K562 (cell line): ENCODE measurements around the gene LYPD5. TPM values are rescaled to one million over a fixed set of nuclear protein-coding genes. Genes with fewer than 3 reads are reported as not detected.

Source experiments
- ATAC-seq: fragments of 200-7000 bp; cut with Tn5 transposase; 3 replicates; pipeline ENCODE4 v1.9.1; 2020; ENCODE audit warnings: moderate library complexity
- BruUV-seq: library from RNA; stranded (reverse); fragments of 400-500 nt; replicated peaks from 2 replicates; lab custom pipeline; 2021; lab: Mats Ljungman, UMichigan
- CTCF ChIA-PET: fragments of 300-600 bp; formaldehyde crosslinking; extraction: SDS; loops from one replicate; lab custom pipeline; 2021; ENCODE audit warnings: low intra/inter-chr PET ratio; lab: Yijun Ruan, JAX
- POLR2A ChIA-PET: fragments of 300-600, 350-650 bp; sonication (Branson Sonifier 250); formaldehyde crosslinking; extraction: SDS; loops from one replicate; lab custom pipeline; 2021; ENCODE audit warnings: antibody characterized with exemption, inconsistent platforms; lab: Yijun Ruan, JAX
- DNase-seq, 4 experiments: peaks; one replicate each; pipeline versions ENCODE4 v3.0.0 to v3.0.0-alpha.2; 2011 to 2018; ENCODE audit warnings: low spot score in 3 of 4, mixed read lengths in 3 of 4; ENCODE audit errors: extremely low read depth in 1 of 4
- FAIRE-seq: peaks from 2 replicates; lab custom pipeline; 2011; peaks lifted over from hg19 to GRCh38; lab: Jason Lieb, UNC
- H2AFZ ChIP-seq: 2 replicates; pipeline ENCODE4 v1.6.0; 2011; ENCODE audit warnings: low read depth, low read length, control low read depth, inconsistent platforms
- H3K27ac ChIP-seq: fragments of 200-600 bp; 3 replicates; pipeline ENCODE4 v1.8.0; 2011; ENCODE audit warnings: low read depth, mild to moderate bottlenecking, control low read depth, inconsistent platforms, low read length, moderate library complexity, mixed read lengths; ENCODE audit errors: extremely low read depth
- H3K27me3 ChIP-seq, 2 experiments: fragments of 300-600 bp in 1 of 2; 2 replicates in 1 of 2; 3 replicates in 1 of 2; pipeline versions ENCODE4 v1.6.0 to v1.8.0; 2011; ENCODE audit warnings: inconsistent platforms in 2 of 2, low read length in 2 of 2, mild to moderate bottlenecking in 1 of 2, mixed read lengths in 1 of 2, moderate library complexity in 1 of 2; ENCODE audit not compliant: control insufficient read depth in 2 of 2, insufficient read depth in 2 of 2
- H3K36me3 ChIP-seq: fragments of 300-600 bp; 3 replicates; pipeline ENCODE4 v1.8.0; 2011; ENCODE audit warnings: mild to moderate bottlenecking, low read length, inconsistent platforms; ENCODE audit not compliant: control insufficient read depth, insufficient read depth
- H3K4me1 ChIP-seq, 2 experiments: fragments of 200-600 bp in 1 of 2; replicated peaks in 1 of 2; 2 replicates in 1 of 2; 3 replicates in 1 of 2; pipeline versions ENCODE4 v1.5.1 to v1.8.0; 2011; ENCODE audit warnings: inconsistent platforms in 2 of 2, low read length in 2 of 2, mild to moderate bottlenecking in 1 of 2, mixed read lengths in 1 of 2, moderate library complexity in 1 of 2; ENCODE audit not compliant: control insufficient read depth in 2 of 2, insufficient read depth in 2 of 2
- H3K4me2 ChIP-seq: 2 replicates; pipeline ENCODE4 v1.6.1; 2011; ENCODE audit warnings: low read length, control low read depth, inconsistent platforms, mixed read lengths; ENCODE audit not compliant: insufficient read depth
- H3K4me3 ChIP-seq: fragments of 200-600 bp; sonication (generic), shearing (Covaris generic); 2 replicates; pipeline ENCODE4 v1.5.1; 2016; ENCODE audit warnings: control low read depth, inconsistent platforms
- H3K79me2 ChIP-seq: fragments of 200-600 bp; 3 replicates; pipeline ENCODE4 v1.8.0; 2011; ENCODE audit warnings: low read length, inconsistent platforms; ENCODE audit not compliant: control insufficient read depth, insufficient read depth
- H3K9ac ChIP-seq, 2 experiments: 2 replicates each; pipeline versions ENCODE4 v1.6.0 to v1.6.1; 2011; ENCODE audit warnings: low read depth in 2 of 2, low read length in 2 of 2, control low read depth in 1 of 2, inconsistent platforms in 1 of 2, mild to moderate bottlenecking in 1 of 2, mixed read lengths in 1 of 2; ENCODE audit not compliant: insufficient read depth in 1 of 2
- H3K9me1 ChIP-seq: one replicate; pipeline ENCODE4 v1.6.0; 2011; ENCODE audit warnings: inconsistent platforms, mild to moderate bottlenecking, low read length, moderate library complexity; ENCODE audit not compliant: control insufficient read depth, insufficient read depth
- H3K9me3 ChIP-seq: replicated peaks from 2 replicates; pipeline ENCODE4 v1.5.1; 2011; ENCODE audit warnings: low read depth, low read length, inconsistent platforms; ENCODE audit not compliant: control insufficient read depth, insufficient read depth
- H4K20me1 ChIP-seq: replicated peaks from 2 replicates; pipeline ENCODE4 v1.6.1; 2011; ENCODE audit warnings: low read length, inconsistent platforms, mixed read lengths; ENCODE audit not compliant: control insufficient read depth, insufficient read depth
- BDP1 ChIP-seq: IDR thresholded peaks from 3 replicates; pipeline ENCODE4 v1.6.1; 2011; ENCODE audit not compliant: insufficient read length, insufficient read depth
- ELF1 ChIP-seq: fragments of 200-800 bp; sonication (Bioruptor generic); IDR thresholded peaks from 2 replicates; pipeline ENCODE4 v1.6.1; 2016; ENCODE audit warnings: missing genetic modification characterization, missing compliant biosample characterization
- HIVEP1 ChIP-seq: fragments of 250-450 bp; sonication (Bioruptor Pico); IDR thresholded peaks from 2 replicates; pipeline ENCODE4 v1.4.0; 2020; ENCODE audit warnings: mild to moderate bottlenecking
- HMGXB4 ChIP-seq: sonication (generic); formaldehyde crosslinking; IDR thresholded peaks from 2 replicates; pipeline ENCODE4 v1.8.1; 2023; ENCODE audit warnings: mild to moderate bottlenecking, missing genetic modification reagents
- HNRNPL ChIP-seq: fragments of 200-400 bp; formaldehyde crosslinking; IDR thresholded peaks from 2 replicates; pipeline ENCODE4 v1.6.1; 2017; ENCODE audit warnings: low read depth, mild to moderate bottlenecking, low read length
- MAFF ChIP-seq: IDR thresholded peaks from 2 replicates; pipeline ENCODE4 v1.6.1; 2012; ENCODE audit warnings: low read length, improper control_type of control experiment
- PBX2 ChIP-seq, 2 experiments: IDR thresholded peaks in 1 of 2; conservative IDR thresholded peaks in 1 of 2; 2 replicates each; pipeline ENCODE4 v1.6.1; 2016; ENCODE audit warnings: low read depth in 2 of 2, mild to moderate bottlenecking in 1 of 2, missing compliant biosample characterization in 1 of 2, missing genetic modification characterization in 1 of 2, moderate library complexity in 1 of 2
- PHF8 ChIP-seq: fragments of 200-600 bp; sonication (generic); IDR thresholded peaks from 2 replicates; pipeline ENCODE4 v1.6.1; 2012; ENCODE audit warnings: mixed run types, mild to moderate bottlenecking, inconsistent platforms, low read length, moderate library complexity, borderline replicate concordance
- POLR2AphosphoS2 ChIP-seq: IDR thresholded peaks from 2 replicates; pipeline ENCODE4 v1.6.1; 2012; ENCODE audit warnings: low read length, improper control_type of control experiment
- RBBP5 ChIP-seq: fragments of 200-600 bp; sonication (generic); IDR thresholded peaks from 2 replicates; pipeline ENCODE4 v1.6.1; 2012; ENCODE audit warnings: borderline replicate concordance, mild to moderate bottlenecking, low read length, control low read depth, inconsistent platforms; ENCODE audit not compliant: insufficient read depth, poor library complexity, severe bottlenecking
- RHOXF2B ChIP-seq: fragments of 250-450 bp; sonication (Bioruptor Pico); conservative IDR thresholded peaks from 2 replicates; pipeline ENCODE4 v1.5.1; 2021
- RNF2 ChIP-seq: sonication (generic); IDR thresholded peaks from 2 replicates; pipeline ENCODE4 v1.6.1; 2016
- TRIM25 ChIP-seq: fragments of 450-650 bp; IDR thresholded peaks from 2 replicates; pipeline ENCODE4 v1.7.0; 2016; ENCODE audit warnings: borderline replicate concordance
- ZNF184 ChIP-seq: sonication (generic); formaldehyde crosslinking; IDR thresholded peaks from 2 replicates; pipeline ENCODE4 v1.5.0; 2020; ENCODE audit warnings: missing genetic modification reagents
- in situ Hi-C: fragments of 300-500 bp; cut with MboI; formaldehyde crosslinking; loops from 4 replicates; pipeline ENCODE4 v1.15.0; 2018; ENCODE audit warnings: inconsistent platforms, mixed read lengths
- intact Hi-C: fragments of 100-400 bp; cut with micrococcal nuclease; formaldehyde crosslinking; loops from 2 replicates; pipeline ENCODE4 v1.14.2; 2022
- polyA plus RNA-seq, 8 experiments: library from polyadenylated mRNA; depleted of rRNA in 4 of 8; stranded (reverse) in 5 of 8; unstranded in 3 of 8; fragments of >200 nt; fragmentation: Nextera tagmentation in 2 of 8; fragmentation: Illumina TruSeq in 1 of 8; extraction: Ambion mirVana in 2 of 8; extraction: Trizol in 1 of 8; gene quantifications; 2 replicates each; pipeline versions ENCODE4 v1.2.1 to v1.2.3, GENCODE V29; 2011 to 2014; ENCODE audit warnings: inconsistent platforms in 1 of 8, missing spikeins in 1 of 8
- total RNA-seq, 7 experiments: library from RNA; depleted of rRNA in 6 of 7; stranded (reverse); fragments of >200 nt in 6 of 7; fragmentation: Illumina TruSeq in 2 of 7; extraction: Trizol in 2 of 7; gene quantifications; 2 replicates each; pipeline versions ENCODE4 v1.2.1 to v1.2.3, GENCODE V29; 2011 to 2021; ENCODE audit warnings: low replicate concordance in 1 of 7

Gene LYPD5
- total and polyA plus RNA-seq, 9 of the 15 experiments (the other 6 are each of a cell fraction or from before 2014, with no cell fraction given), result 0.03 to 0.22 (median 0.10) TPM; not detected in 3

- no peak for TF ChIP-seq TRIM25
- TF ChIP-seq, all 486 proteins: peak for 12
Measured at GRCh38 chr19:43809762-43810696, 7.8 kb upstream of the LYPD5 start (continued).

- no peaks in the 10 kb centered on the region for H3K36me3 ChIP-seq
- BruUV-seq, result no TSS peak
- H3K9me3 ChIP-seq, result no peaks in the 10 kb centered on the region
- H3K4me2 ChIP-seq, result no peak overlapping the region
- H3K4me3 ChIP-seq, result no peak overlapping the region
- no peaks in the 10 kb centered on the region for H4K20me1 ChIP-seq
- no peak overlapping the region for H3K27ac ChIP-seq
- H3K9me1 ChIP-seq, result no peaks in the 10 kb centered on the region
- intact Hi-C loops, result loop anchor here (5.0 kb wide), 1 partner anchor 140 kb away; no protein-coding TSS in a partner anchor
- ATAC-seq (no peak), DNase-seq (no peak), FAIRE-seq (no peak)
- ChIA-PET POLR2A (no interaction called here), CTCF (no interaction called here)
- no peaks in the 10 kb centered on the region for H3K27me3 ChIP-seq
- peaks cover 0 to 2% of the 10 kb centered on the region in 2 experiments; a peak in 3 of 5 replicates for H3K4me1 ChIP-seq
- H3K79me2 ChIP-seq, result no peaks in the 10 kb centered on the region
- H2AFZ ChIP-seq, result no peak overlapping the region
- in situ Hi-C loops, result no loop called here
- no peak overlapping the region for H3K9ac ChIP-seq
- TF ChIP-seq POLR2AphosphoS2 (no peak), MAFF (no peak), ELF1 (tag) (no peak), RNF2 (no peak), BDP1 (no peak), PHF8 (no peak), HIVEP1 (CRISPR knock-in tag) (no peak), HNRNPL (no peak), ZNF184 (CRISPR knock-in tag) (no peak), RHOXF2B (no peak), PBX2 (CRISPR knock-in tag; IDR thresholded peaks at IDR 0.05; ENCODE audit: low read depth) (no peak), PBX2 (tag; conservative IDR thresholded peaks at IDR 0.05; ENCODE audit: low read depth) (no peak), HMGXB4 (no peak), RBBP5 (no peak)
Measured at GRCh38 chr19:43807651-43808050, 5.4 kb upstream of the LYPD5 start.
